Gastrocnemius medialis (tissue), 4 donors: Measurements from ENCODE around the gene HSPB3. TPM values are rescaled to one million over a fixed set of nuclear protein-coding genes. Genes with fewer than 3 reads are reported as not detected.

ENCODE experiments used
- ATAC-seq, 2 donors: fragments of 150-250 bp; one replicate each; pipeline ENCODE4 v1.9.1; 2016
- DNase-seq, 2 donors: peaks; one replicate each; pipeline ENCODE4 v3.0.0-alpha.2; 2019
- H3K27ac ChIP-seq, 4 donors: fragments of 200-600 bp; sonication (generic); 1 replicate in 1 of 4; 2 replicates in 3 of 4; pipeline ENCODE4 v1.5.1; 2016 to 2018; ENCODE audit warnings: mild to moderate bottlenecking in 2 of 4, moderate library complexity in 1 of 4
- H3K27me3 ChIP-seq, 3 donors: fragments of 200-600 bp; sonication (generic) in 2 of 3; 1 replicate in 1 of 3; 2 replicates in 2 of 3; pipeline versions ENCODE4 v1.5.1 to v1.6.0; 2016 to 2019; ENCODE audit warnings: mild to moderate bottlenecking in 1 of 3, moderate library complexity in 1 of 3
- H3K36me3 ChIP-seq, 2 donors: fragments of 200-600 bp; sonication (generic) in 1 of 2; one replicate each; pipeline ENCODE4 v1.5.1; 2017 to 2018
- H3K4me1 ChIP-seq, 2 donors: fragments of 200-600 bp; sonication (generic) in 1 of 2; one replicate each; pipeline ENCODE4 v1.5.1; 2016 to 2017; ENCODE audit warnings: mild to moderate bottlenecking in 2 of 2
- H3K4me3 ChIP-seq, 4 donors: fragments of 200-600 bp; sonication (generic) in 3 of 4; 1 replicate in 1 of 4; 2 replicates in 3 of 4; pipeline ENCODE4 v1.5.1; 2016 to 2019; ENCODE audit warnings: mild to moderate bottlenecking in 2 of 4
- H3K9me3 ChIP-seq, 3 donors: fragments of 200-600 bp; sonication (generic) in 2 of 3; 1 replicate in 1 of 3; 2 replicates in 2 of 3; pipeline ENCODE4 v1.5.1; 2016 to 2019
- POLR2A ChIP-seq, 2 donors: fragments of 450-650 bp; IDR thresholded peaks; one replicate each; pipeline ENCODE4 v1.6.1; 2017; ENCODE audit warnings: antibody characterized with exemption in 2 of 2, mild to moderate bottlenecking in 2 of 2, moderate library complexity in 2 of 2
- in situ Hi-C, 4 donors: fragments of 200-750 bp; cut with MboI; loops; one replicate each; pipeline versions ENCODE4 v1.15.0 to v1.8.0; 2017; ENCODE audit warnings: low sequenced_read_pairs in 4 of 4
- intact Hi-C: fragments of 100-400 bp; cut with DNase I; formaldehyde crosslinking; loops from one replicate; pipeline ENCODE4 v1.15.1; 2023; ENCODE audit warnings: low total_unique reads
- total RNA-seq, 4 donors: library from RNA; depleted of rRNA; stranded (reverse); fragments of >200 nt; gene quantifications; one replicate each; pipeline versions ENCODE4 v1.1.0 to v1.2.3, GENCODE V29; 2016
- TF ChIP-seq, protein P1 (sequence below), 5 experiments: fragments of 450-650 bp in 3 of 5; fragments of 200-600 bp in 2 of 5; sonication (generic) in 2 of 5; IDR thresholded peaks in 4 of 5; conservative IDR thresholded peaks in 1 of 5; 1 replicate in 4 of 5; 2 replicates in 1 of 5; pipeline ENCODE4 v1.5.1; 2016 to 2019; ENCODE audit warnings: antibody characterized with exemption in 5 of 5, mild to moderate bottlenecking in 3 of 5, moderate library complexity in 3 of 5

Gene HSPB3
- total RNA-seq, 4 donors from 2014 or later: 68.1 to 510 (median 204) TPM

DNA sequence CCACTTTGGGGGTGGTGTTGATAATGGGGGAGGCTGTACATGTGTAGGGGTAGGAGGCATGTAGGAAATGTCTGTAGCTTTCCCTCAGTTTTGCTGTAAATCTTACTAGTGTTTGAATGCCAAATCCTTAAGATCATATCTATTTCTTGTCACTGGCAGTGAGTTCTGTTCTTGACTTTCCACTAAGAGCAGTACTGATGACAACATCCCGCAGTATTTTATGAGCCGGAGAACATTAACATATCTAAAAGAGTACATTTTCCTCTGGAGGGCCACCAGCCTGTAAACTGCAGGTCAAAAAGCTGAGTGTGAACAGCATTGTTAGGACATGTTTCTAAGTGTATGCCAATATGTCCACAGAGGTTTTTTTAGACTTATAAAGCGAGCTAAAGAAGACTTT, 2.5 kb upstream of the HSPB3 start:
- Histone ChIP-seq H3K4me3 (no peak overlapping the region), H3K9me3 (no peaks in the 10 kb centered on the region), H3K36me3 (no peaks in the 10 kb centered on the region), H3K4me1 (peaks cover 12% of the 10 kb centered on the region in 2 donors), H3K27ac (peak overlapping the region in 3 of 4 donors; percentile 5 to 57 (median 10)), H3K27me3 (no peaks in the 10 kb centered on the region)
- DNase-seq (no peak), ATAC-seq (no peak)
- TF ChIP-seq, protein P1, sequence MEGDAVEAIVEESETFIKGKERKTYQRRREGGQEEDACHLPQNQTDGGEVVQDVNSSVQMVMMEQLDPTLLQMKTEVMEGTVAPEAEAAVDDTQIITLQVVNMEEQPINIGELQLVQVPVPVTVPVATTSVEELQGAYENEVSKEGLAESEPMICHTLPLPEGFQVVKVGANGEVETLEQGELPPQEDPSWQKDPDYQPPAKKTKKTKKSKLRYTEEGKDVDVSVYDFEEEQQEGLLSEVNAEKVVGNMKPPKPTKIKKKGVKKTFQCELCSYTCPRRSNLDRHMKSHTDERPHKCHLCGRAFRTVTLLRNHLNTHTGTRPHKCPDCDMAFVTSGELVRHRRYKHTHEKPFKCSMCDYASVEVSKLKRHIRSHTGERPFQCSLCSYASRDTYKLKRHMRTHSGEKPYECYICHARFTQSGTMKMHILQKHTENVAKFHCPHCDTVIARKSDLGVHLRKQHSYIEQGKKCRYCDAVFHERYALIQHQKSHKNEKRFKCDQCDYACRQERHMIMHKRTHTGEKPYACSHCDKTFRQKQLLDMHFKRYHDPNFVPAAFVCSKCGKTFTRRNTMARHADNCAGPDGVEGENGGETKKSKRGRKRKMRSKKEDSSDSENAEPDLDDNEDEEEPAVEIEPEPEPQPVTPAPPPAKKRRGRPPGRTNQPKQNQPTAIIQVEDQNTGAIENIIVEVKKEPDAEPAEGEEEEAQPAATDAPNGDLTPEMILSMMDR (IDR thresholded peaks at IDR 0.05 in 4 of 5, conservative IDR thresholded peaks at IDR 0.05 in 1 of 5): no peak
- TF ChIP-seq POLR2A (IDR thresholded peaks at IDR 0.05): no peak
- intact Hi-C loops: no loop called here
- in situ Hi-C loops: no loop called here

DNA sequence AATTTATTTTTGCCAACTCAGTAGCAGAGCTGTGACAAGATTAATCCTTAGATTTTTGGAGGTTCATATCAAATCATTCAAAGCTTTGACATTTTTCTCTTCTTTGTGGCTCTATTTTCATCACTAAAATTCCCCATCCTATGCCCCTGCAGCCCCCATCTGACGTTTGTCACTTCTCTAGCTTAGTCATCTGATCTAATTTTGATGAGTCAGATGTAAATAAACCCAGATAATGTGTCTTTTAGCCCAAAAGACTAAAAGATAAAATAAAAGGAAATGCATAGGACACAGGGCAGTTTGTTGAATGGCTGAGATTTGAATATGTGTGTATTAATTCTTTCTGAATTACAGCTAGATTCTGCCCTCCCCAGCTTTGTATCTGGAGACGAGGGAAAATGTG, 897 bp upstream of the HSPB3 start:
- Histone ChIP-seq H3K4me1 (peaks cover 18 to 19% of the 10 kb centered on the region in 2 donors), H3K9me3 (no peaks in the 10 kb centered on the region), H3K4me3 (no peak overlapping the region), H3K36me3 (no peaks in the 10 kb centered on the region), H3K27ac (peak overlapping the region; percentile 86 to 89 (median 86)), H3K27me3 (no peaks in the 10 kb centered on the region)
- no peak for DNase-seq
- in situ Hi-C loops (no loop called here), intact Hi-C loops (loop anchor here (2.0 kb wide), 2 partner anchors 30 to 1654 kb away; no protein-coding TSS in a partner anchor)
- ATAC-seq: no peak
- TF ChIP-seq, protein P1 (IDR thresholded peaks at IDR 0.05 in 4 of 5, conservative IDR thresholded peaks at IDR 0.05 in 1 of 5): no peak
- no peak for TF ChIP-seq POLR2A (IDR thresholded peaks at IDR 0.05)

DNA sequence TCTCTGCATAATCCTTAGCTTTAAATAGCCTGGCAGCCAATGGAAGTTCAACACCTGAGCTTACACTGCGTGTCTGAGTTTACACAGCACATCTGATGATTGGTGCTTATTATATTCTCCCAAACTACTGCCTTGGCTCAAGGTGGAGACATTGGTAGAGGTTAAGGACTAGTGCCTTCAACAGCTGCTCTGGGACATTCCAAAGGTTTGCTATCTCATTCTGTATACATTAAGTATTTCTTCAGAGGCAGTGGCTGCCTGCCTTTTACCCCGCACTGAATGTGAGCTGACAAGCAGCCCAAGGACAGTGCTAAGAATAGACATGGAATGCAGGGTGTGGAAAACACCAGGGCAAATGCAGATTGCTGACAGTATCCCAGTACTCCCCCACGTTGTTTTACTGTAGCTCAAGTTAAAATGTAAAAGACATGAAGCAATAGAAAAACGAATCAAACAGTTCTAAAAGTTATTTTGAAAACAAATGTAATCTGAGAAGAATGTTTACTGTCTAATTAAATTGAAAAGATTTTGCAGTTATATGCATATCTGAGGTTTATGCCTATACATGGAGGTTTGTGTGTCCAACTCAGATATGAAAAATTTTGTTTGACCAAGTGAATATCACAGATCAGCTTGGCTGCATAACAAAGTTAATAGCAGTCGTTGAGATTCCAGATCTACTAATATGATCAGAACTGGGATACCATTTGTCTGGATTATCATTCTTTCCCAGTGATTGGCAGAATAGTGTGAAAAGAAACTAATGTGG, 1.8 kb downstream of the HSPB3 start:
- H3K27ac ChIP-seq: peak overlapping the region; percentile 86 to 89 (median 86)
- H3K4me3 ChIP-seq: peak overlapping the region; percentile 56 to 61 (median 58)
- no peaks in the 10 kb centered on the region for H3K36me3 ChIP-seq
- no peaks in the 10 kb centered on the region for H3K9me3 ChIP-seq
- intact Hi-C loops (no loop called here), in situ Hi-C loops (no loop called here)
- peaks cover 25 to 30% of the 10 kb centered on the region in 2 donors for H3K4me1 ChIP-seq
- peak; percentile 66 to 81 for ATAC-seq
- peak; percentile 65 to 77 for DNase-seq
- no peaks in the 10 kb centered on the region for H3K27me3 ChIP-seq
- peak; percentile 27 to 71 for TF ChIP-seq POLR2A (IDR thresholded peaks at IDR 0.05)
- TF ChIP-seq, protein P1 (IDR thresholded peaks at IDR 0.05 in 4 of 5, conservative IDR thresholded peaks at IDR 0.05 in 1 of 5): no peak

DNA sequence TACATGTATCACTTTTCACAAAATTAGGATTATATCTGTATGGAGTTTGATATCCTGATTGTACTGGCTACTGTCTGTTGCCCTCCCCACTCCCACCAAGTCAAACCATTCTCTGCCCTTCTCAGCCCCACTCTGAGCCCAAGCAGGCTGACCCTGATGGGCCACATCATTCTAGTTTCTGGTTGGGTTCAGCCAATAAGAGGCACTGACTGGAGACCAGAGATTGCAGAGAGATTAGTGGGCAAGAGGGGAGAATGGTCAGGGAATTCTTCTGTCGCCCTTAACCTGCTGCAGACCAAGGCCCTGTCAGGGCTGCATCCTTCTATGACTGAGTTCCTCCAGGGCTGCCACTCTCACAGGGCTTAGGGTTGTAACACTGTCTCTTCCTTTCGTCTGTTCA, 2.7 kb downstream of the HSPB3 start:
- Histone ChIP-seq H3K27me3 (no peaks in the 10 kb centered on the region), H3K4me3 (peak overlapping the region in 2 of 4 donors; percentile 59 to 61), H3K27ac (peak overlapping the region; percentile 86 to 89 (median 86)), H3K9me3 (no peaks in the 10 kb centered on the region), H3K36me3 (no peaks in the 10 kb centered on the region), H3K4me1 (peaks cover 25 to 28% of the 10 kb centered on the region in 2 donors)
- in situ Hi-C loops (no loop called here), intact Hi-C loops (no loop called here)
- TF ChIP-seq, protein P1 (IDR thresholded peaks at IDR 0.05 in 4 of 5, conservative IDR thresholded peaks at IDR 0.05 in 1 of 5): no peak
- TF ChIP-seq POLR2A (IDR thresholded peaks at IDR 0.05): peak in 1 of 2 donors; percentile 28
- DNase-seq (peak in 1 of 2 donors; percentile 10), ATAC-seq (no peak)
